WTC11 (cell line): ENCODE results near the gene KICS2. TPM values are rescaled to one million over a fixed set of nuclear protein-coding genes. Genes with fewer than 3 reads are reported as not detected.

ENCODE experiments used
- ATAC-seq: fragments of 200-7000 bp; cut with Tn5 transposase; 2 replicates; pipeline ENCODE4 v1.10.0; 2021; ENCODE audit warnings: mild to moderate bottlenecking, moderate library complexity
- CTCF ChIA-PET: fragments of 300-600 bp; sonication (Branson Sonifier 250); formaldehyde crosslinking; loops from one replicate; lab custom pipeline; 2021; ENCODE audit warnings: antibody characterized with exemption; lab: Charles Lee
- POLR2A ChIA-PET: fragments of 350-600 bp; sonication (Branson Sonifier 250); formaldehyde crosslinking; loops from one replicate; lab custom pipeline; 2021; ENCODE audit warnings: antibody characterized with exemption; lab: Charles Lee
- DNase-seq: peaks from one replicate; pipeline ENCODE4 v3.0.0; 2021; ENCODE audit warnings: low spot score
- H3K27ac Mint-ChIP-seq: 2 replicates; pipeline ENCODE4 v1.8.0; 2021; ENCODE audit warnings: mixed read lengths
- H3K27me3 Mint-ChIP-seq: 2 replicates; pipeline ENCODE4 v1.8.0; 2021; ENCODE audit warnings: low read depth, mild to moderate bottlenecking, moderate library complexity, mixed read lengths
- H3K36me3 Mint-ChIP-seq: 2 replicates; pipeline ENCODE4 v1.8.0; 2021; ENCODE audit warnings: mixed read lengths
- H3K4me1 Mint-ChIP-seq: 2 replicates; pipeline ENCODE4 v1.8.0; 2022; ENCODE audit warnings: mixed read lengths
- H3K4me3 Mint-ChIP-seq: 2 replicates; pipeline ENCODE4 v1.8.0; 2021; ENCODE audit warnings: mild to moderate bottlenecking, moderate library complexity, mixed read lengths
- H3K9me3 Mint-ChIP-seq: 2 replicates; pipeline ENCODE4 v1.8.0; 2021; ENCODE audit warnings: mixed read lengths
- ATF1 ChIP-seq: sonication (generic); formaldehyde crosslinking; IDR thresholded peaks from 2 replicates; pipeline ENCODE4 v1.8.1; 2023; ENCODE audit warnings: mild to moderate bottlenecking, moderate library complexity, missing genetic modification reagents
- CDX4 ChIP-seq: fragments of 250-450 bp; sonication (Bioruptor Pico); IDR thresholded peaks from 2 replicates; pipeline ENCODE4 v1.9.0; 2021; ENCODE audit warnings: moderate library complexity, mild to moderate bottlenecking, inconsistent platforms, borderline replicate concordance
- E2F1 ChIP-seq: sonication (generic); formaldehyde crosslinking; IDR thresholded peaks from 2 replicates; pipeline ENCODE4 v1.8.0; 2022; ENCODE audit warnings: mild to moderate bottlenecking, missing genetic modification reagents
- ETV6 ChIP-seq: sonication (generic); formaldehyde crosslinking; IDR thresholded peaks from 2 replicates; pipeline ENCODE4 v1.8.1; 2022; ENCODE audit warnings: mild to moderate bottlenecking, missing genetic modification reagents
- FOXJ3 ChIP-seq: sonication (generic); formaldehyde crosslinking; IDR thresholded peaks from 2 replicates; pipeline ENCODE4 v1.9.0; 2021; ENCODE audit warnings: missing genetic modification reagents, mild to moderate bottlenecking, borderline replicate concordance
- GABPB1 ChIP-seq: sonication (generic); formaldehyde crosslinking; IDR thresholded peaks from 2 replicates; pipeline ENCODE4 v1.8.1; 2023; ENCODE audit warnings: mild to moderate bottlenecking, missing genetic modification reagents
- GRHL2 ChIP-seq: fragments of 250-450 bp; sonication (Bioruptor Pico); IDR thresholded peaks from 2 replicates; pipeline ENCODE4 v1.8.0; 2022; ENCODE audit warnings: mild to moderate bottlenecking, moderate library complexity; ENCODE audit not compliant: insufficient replicate concordance, severe bottlenecking
- HMGXB4 ChIP-seq: sonication (generic); formaldehyde crosslinking; IDR thresholded peaks from 2 replicates; pipeline ENCODE4 v1.8.1; 2023; ENCODE audit warnings: mild to moderate bottlenecking, moderate library complexity, missing genetic modification reagents
- JAZF1 ChIP-seq: fragments of 250-450 bp; sonication (Bioruptor Pico); IDR thresholded peaks from 2 replicates; pipeline ENCODE4 v1.9.0; 2021; ENCODE audit warnings: moderate library complexity, mild to moderate bottlenecking, inconsistent platforms
- MLX ChIP-seq: sonication (generic); formaldehyde crosslinking; IDR thresholded peaks from 2 replicates; pipeline ENCODE4 v1.8.1; 2023; ENCODE audit warnings: mild to moderate bottlenecking, missing genetic modification reagents, moderate library complexity
- MXD4 ChIP-seq: fragments of 250-450 bp; sonication (Bioruptor Pico); IDR thresholded peaks from 2 replicates; pipeline ENCODE4 v1.8.0; 2021; ENCODE audit warnings: mild to moderate bottlenecking, moderate library complexity, borderline replicate concordance
- MYBL2 ChIP-seq: sonication (generic); formaldehyde crosslinking; IDR thresholded peaks from 2 replicates; pipeline ENCODE4 v1.8.1; 2023; ENCODE audit warnings: mild to moderate bottlenecking, moderate library complexity, missing genetic modification reagents
- NR3C1 ChIP-seq: sonication (generic); formaldehyde crosslinking; conservative IDR thresholded peaks from 2 replicates; pipeline ENCODE4 v1.8.1; 2023; ENCODE audit warnings: low read depth, mild to moderate bottlenecking, missing genetic modification reagents
- PRRX2 ChIP-seq: fragments of 250-450 bp; sonication (Bioruptor Pico); IDR thresholded peaks from 2 replicates; pipeline ENCODE4 v1.8.0; 2021; ENCODE audit warnings: mild to moderate bottlenecking
- RELA ChIP-seq: sonication (generic); formaldehyde crosslinking; IDR thresholded peaks from 2 replicates; pipeline ENCODE4 v1.8.1; 2022; ENCODE audit warnings: missing genetic modification reagents, mild to moderate bottlenecking, borderline replicate concordance
- SOX15 ChIP-seq: fragments of 250-450 bp; sonication (Bioruptor Pico); IDR thresholded peaks from 2 replicates; pipeline ENCODE4 v1.9.0; 2021; ENCODE audit warnings: mild to moderate bottlenecking
- SP1 ChIP-seq: sonication (generic); formaldehyde crosslinking; conservative IDR thresholded peaks from 2 replicates; pipeline ENCODE4 v1.8.1; 2022; ENCODE audit warnings: missing genetic modification reagents
- TCF7 ChIP-seq: sonication (generic); formaldehyde crosslinking; IDR thresholded peaks from 2 replicates; pipeline ENCODE4 v1.8.0; 2022; ENCODE audit warnings: mild to moderate bottlenecking, low read depth, missing genetic modification reagents, moderate library complexity
- TP53 ChIP-seq: sonication (generic); formaldehyde crosslinking; IDR thresholded peaks from 2 replicates; pipeline ENCODE4 v1.8.1; 2023; ENCODE audit warnings: mild to moderate bottlenecking, missing genetic modification reagents
- USF1 ChIP-seq: sonication (generic); formaldehyde crosslinking; IDR thresholded peaks from 2 replicates; pipeline ENCODE4 v1.8.0; 2022; ENCODE audit warnings: mild to moderate bottlenecking, missing genetic modification reagents
- ZBTB21 ChIP-seq: sonication (generic); formaldehyde crosslinking; IDR thresholded peaks from 2 replicates; pipeline ENCODE4 v1.8.1; 2023; ENCODE audit warnings: mild to moderate bottlenecking, missing genetic modification reagents, borderline replicate concordance
- ZBTB43 ChIP-seq: sonication (generic); formaldehyde crosslinking; IDR thresholded peaks from 2 replicates; pipeline ENCODE4 v1.8.1; 2023; ENCODE audit warnings: mild to moderate bottlenecking, missing genetic modification reagents
- ZNF416 ChIP-seq: fragments of 250-450 bp; sonication (Bioruptor Pico); IDR thresholded peaks from 2 replicates; pipeline ENCODE4 v1.9.0; 2021; ENCODE audit warnings: mild to moderate bottlenecking, inconsistent platforms
- ZNF425 ChIP-seq: fragments of 250-450 bp; sonication (Bioruptor Pico); conservative IDR thresholded peaks from 2 replicates; pipeline ENCODE4 v1.9.0; 2021; ENCODE audit warnings: mild to moderate bottlenecking
- ZNF671 ChIP-seq: fragments of 250-450 bp; sonication (Bioruptor Pico); IDR thresholded peaks from 2 replicates; pipeline ENCODE4 v1.8.0; 2021; ENCODE audit warnings: mild to moderate bottlenecking
- total RNA-seq: library from RNA; stranded (reverse); gene quantifications from 3 replicates; pipeline ENCODE4 v1.2.3, GENCODE V29; 2021

The KICS2 gene
- total RNA-seq, 1 experiment from 2014 or later: 10.7 TPM

- no peak for DNase-seq
- Mint-ChIP-seq H3K36me3 (peaks cover 12% of the 10 kb centered on the region), H3K27me3 (no peaks in the 10 kb centered on the region), H3K27ac (no peak overlapping the region), H3K9me3 (no peaks in the 10 kb centered on the region), H3K4me1 (no peaks in the 10 kb centered on the region), H3K4me3 (no peak overlapping the region)
- POLR2A ChIA-PET: no interaction called here
- no peak for TF ChIP-seq ZBTB43 (CRISPR knock-in tag)
- no peak for TF ChIP-seq CDX4 (CRISPR knock-in tag)
- TF ChIP-seq ATF1: no peak
- no peak for TF ChIP-seq FOXJ3 (CRISPR knock-in tag)
- TF ChIP-seq MLX (CRISPR knock-in tag): no peak
- no peak for TF ChIP-seq NR3C1 (CRISPR knock-in tag)
- no peak for TF ChIP-seq ZNF671
- no peak for TF ChIP-seq JAZF1 (CRISPR knock-in tag)
- no peak for TF ChIP-seq USF1 (CRISPR knock-in tag)
- no peak for TF ChIP-seq ETV6 (CRISPR knock-in tag)
- no peak for TF ChIP-seq SOX15 (CRISPR knock-in tag)
- TF ChIP-seq PRRX2 (CRISPR knock-in tag): no peak
- no peak for TF ChIP-seq TP53
- TF ChIP-seq ZNF416: no peak
- TF ChIP-seq TCF7 (CRISPR knock-in tag): no peak
- no peak for TF ChIP-seq E2F1 (CRISPR knock-in tag)
- TF ChIP-seq SP1: no peak
- TF ChIP-seq GABPB1 (CRISPR knock-in tag): no peak
- TF ChIP-seq MYBL2: no peak
- CTCF ChIA-PET: no interaction called here
- ATAC-seq: no peak
Observed at GRCh38 chr12:64189530-64189929, 32.6 kb downstream of the KICS2 start.

GRCh38 chr12:64187794-64188193, 34.3 kb downstream of the KICS2 start:
- H3K36me3 Mint-ChIP-seq: no peaks in the 10 kb centered on the region; the same call in 1 of the 2 replicates
- no peak for ATAC-seq
- H3K4me3 Mint-ChIP-seq: no peak overlapping the region
- CTCF ChIA-PET: no interaction called here
- no peaks in the 10 kb centered on the region for H3K27me3 Mint-ChIP-seq
- peak overlapping the region; percentile 5; the same call in 1 of the 2 replicates for H3K27ac Mint-ChIP-seq
- no peaks in the 10 kb centered on the region for H3K4me1 Mint-ChIP-seq
- DNase-seq: no peak
- POLR2A ChIA-PET: no interaction called here
- 0 out of 2 replicates have a peak, but pooled peaks cover 3% of the 10 kb centered on the region for H3K9me3 Mint-ChIP-seq
- TF ChIP-seq MYBL2 (no peak), GRHL2 (no peak), TCF7 (CRISPR knock-in tag) (no peak), RELA (no peak), ZNF425 (CRISPR knock-in tag) (no peak), HMGXB4 (no peak), ZBTB21 (CRISPR knock-in tag) (no peak), MXD4 (CRISPR knock-in tag) (no peak), MLX (CRISPR knock-in tag) (no peak), SOX15 (CRISPR knock-in tag) (no peak)
